Head of caudate nucleus (tissue), 42 donors: Measurements from ENCODE around the gene UGT1A8.
A peak's percentile ranks its signal among the peaks of the same experiment; 100 is the strongest.

Experiments
- DNase-seq, 42 donors: peaks; one replicate each; pipeline versions ENCODE4 v3.0.0 to v3.0.0-alpha.2; 2020 to 2021; ENCODE audit warnings: mixed read lengths in 7 of 42
- intact Hi-C: fragments of 100-400 bp; cut with DNase I; formaldehyde crosslinking; loops from one replicate; pipeline ENCODE4 v1.15.0; 2022

UGT1A8 gene

GRCh38 chr2:233807215-233807865 is 189.9 kb downstream of the UGT1A8 start:
- DNase-seq = peak in 9 of 42 donors; percentile 4 to 21 (median 12)
- intact Hi-C loops = no loop called here

- intact Hi-C loops = no loop called here
- DNase-seq = peak in 9 of 42 donors; percentile 2 to 26 (median 9)
These were observed 190.8 kb downstream of the UGT1A8 start for GRCh38 chr2:233807966-233808935.

GRCh38 chr2:233810385-233810784 is 193.0 kb downstream of the UGT1A8 start:
- DNase-seq = peak in 8 of 42 donors; percentile 1 to 31 (median 2)
- intact Hi-C loops = no loop called here

GRCh38 chr2:233811087-233811486 is 193.7 kb downstream of the UGT1A8 start:
- intact Hi-C loops = no loop called here
- peak in 6 of 42 donors; percentile 2 to 25 (median 10) for DNase-seq

GRCh38 chr2:233811732-233812131 is 194.3 kb downstream of the UGT1A8 start:
- DNase-seq = peak in 11 of 42 donors; percentile 1 to 21 (median 7)
- intact Hi-C loops = no loop called here

GRCh38 chr2:233813236-233814055 is 196.0 kb downstream of the UGT1A8 start:
- DNase-seq = peak in 5 of 42 donors; percentile 1 to 20 (median 4)
- intact Hi-C loops = no loop called here

GRCh38 chr2:233814056-233814835 is 196.8 kb downstream of the UGT1A8 start:
- intact Hi-C loops = no loop called here
- peak in 5 of 42 donors; percentile 2 to 21 (median 3) for DNase-seq

- intact Hi-C loops = no loop called here
- DNase-seq = no peak
These were observed 198.4 kb downstream of the UGT1A8 start for GRCh38 chr2:233815861-233816260.

- intact Hi-C loops = no loop called here
- peak in 2 of 42 donors; percentile 4 to 14 for DNase-seq
These were observed 198.9 kb downstream of the UGT1A8 start for GRCh38 chr2:233816334-233816733.

- DNase-seq = peak in 4 of 42 donors; percentile 4 to 13 (median 8)
These were observed 199.3 kb downstream of the UGT1A8 start for GRCh38 chr2:233816771-233817170.

GRCh38 chr2:233817361-233817911 is 200.0 kb downstream of the UGT1A8 start:
- intact Hi-C loops = no loop called here
- peak in 7 of 42 donors; percentile 1 to 16 (median 4) for DNase-seq

More at GRCh38 chr2:233816771-233817170, 199.3 kb downstream of the UGT1A8 start:
- intact Hi-C loops = no loop called here

- intact Hi-C loops = no loop called here
- peak in 5 of 42 donors; percentile 2 to 23 (median 8) for DNase-seq
These were observed 200.7 kb downstream of the UGT1A8 start for GRCh38 chr2:233817995-233818638.

GRCh38 chr2:233818639-233819621 is 201.5 kb downstream of the UGT1A8 start:
- intact Hi-C loops = no loop called here
- peak in 6 of 42 donors; percentile 1 to 20 (median 5) for DNase-seq

- intact Hi-C loops = no loop called here
- DNase-seq = peak in 4 of 42 donors; percentile 10 to 29 (median 10)
These were observed 202.7 kb downstream of the UGT1A8 start for GRCh38 chr2:233819884-233820773.

- DNase-seq = peak in 4 of 42 donors; percentile 10 to 16 (median 12)
- intact Hi-C loops = no loop called here
These were observed 203.3 kb downstream of the UGT1A8 start for GRCh38 chr2:233820774-233821105.
